Neuronal stem cell (in vitro differentiated cells): Measurements from ENCODE around the gene EME1.

Source experiments
- DNase-seq: peaks from one replicate; pipeline ENCODE4 v3.0.0-alpha.2; 2013; ENCODE audit warnings: low spot score
- H2AFZ ChIP-seq: one replicate; pipeline ENCODE4 v1.6.1; 2013; ENCODE audit warnings: mild to moderate bottlenecking, low read length, inconsistent platforms
- H2AK5ac ChIP-seq: 2 replicates; pipeline ENCODE4 v1.6.1; 2013; ENCODE audit warnings: low read depth, mild to moderate bottlenecking, inconsistent platforms, low read length, moderate library complexity, mixed read lengths
- H2BK120ac ChIP-seq: 2 replicates; pipeline ENCODE4 v1.6.1; 2013; ENCODE audit warnings: low read depth, mild to moderate bottlenecking, inconsistent platforms, low read length, moderate library complexity, mixed read lengths
- H2BK12ac ChIP-seq: one replicate; pipeline ENCODE4 v1.6.1; 2013; ENCODE audit warnings: low read length, inconsistent platforms
- H2BK15ac ChIP-seq: 2 replicates; pipeline ENCODE4 v1.6.1; 2013; ENCODE audit warnings: mild to moderate bottlenecking, low read length, inconsistent platforms, mixed read lengths
- H2BK5ac ChIP-seq: one replicate; pipeline ENCODE4 v1.6.1; 2013; ENCODE audit warnings: inconsistent platforms, mild to moderate bottlenecking, low read length, moderate library complexity
- H3K14ac ChIP-seq: one replicate; pipeline ENCODE4 v1.6.1; 2013; ENCODE audit warnings: low read length, inconsistent platforms
- H3K18ac ChIP-seq: 2 replicates; pipeline ENCODE4 v1.6.1; 2013; ENCODE audit warnings: low read length, inconsistent platforms
- H3K23ac ChIP-seq: 2 replicates; pipeline ENCODE4 v1.6.1; 2013; ENCODE audit warnings: low read depth, mild to moderate bottlenecking, mixed read lengths, low read length, inconsistent platforms; ENCODE audit not compliant: poor library complexity
- H3K27ac ChIP-seq: replicated peaks from 3 replicates; pipeline ENCODE4 v1.5.1; 2013; ENCODE audit warnings: low read length, inconsistent platforms
- H3K27me3 ChIP-seq, 3 experiments: 2 replicates each; pipeline ENCODE4 v1.6.1; 2013; ENCODE audit warnings: low read length in 3 of 3, mild to moderate bottlenecking in 2 of 3, inconsistent platforms in 1 of 3, low read depth in 1 of 3, mixed read lengths in 1 of 3, moderate library complexity in 1 of 3; ENCODE audit not compliant: control insufficient read depth in 3 of 3, insufficient read depth in 3 of 3
- H3K36me3 ChIP-seq, 2 donors: replicated peaks in 1 of 2; 2 replicates each; pipeline ENCODE4 v1.6.1; 2013; ENCODE audit warnings: low read length in 2 of 2; ENCODE audit not compliant: control insufficient read depth in 2 of 2, insufficient read depth in 2 of 2
- H3K4ac ChIP-seq: 2 replicates; pipeline ENCODE4 v1.6.1; 2013; ENCODE audit warnings: inconsistent platforms, mild to moderate bottlenecking, low read length, moderate library complexity
- H3K4me1 ChIP-seq, 2 donors: 1 replicate in 1 of 2; 2 replicates in 1 of 2; pipeline ENCODE4 v1.6.1; 2013; ENCODE audit warnings: low read length in 2 of 2, low read depth in 1 of 2; ENCODE audit not compliant: control insufficient read depth in 2 of 2, insufficient read depth in 1 of 2
- H3K4me2 ChIP-seq: one replicate; pipeline ENCODE4 v1.6.1; 2013; ENCODE audit warnings: mild to moderate bottlenecking, low read length, inconsistent platforms; ENCODE audit not compliant: insufficient read depth, poor library complexity, severe bottlenecking
- H3K4me3 ChIP-seq, 2 donors: 2 replicates each; pipeline ENCODE4 v1.5.1; 2013; ENCODE audit warnings: low read length in 2 of 2, mild to moderate bottlenecking in 2 of 2, inconsistent platforms in 1 of 2, moderate library complexity in 1 of 2
- H3K79me1 ChIP-seq: one replicate; pipeline ENCODE4 v1.6.1; 2013; ENCODE audit warnings: low read depth, mild to moderate bottlenecking, inconsistent platforms, low read length, moderate library complexity
- H3K9ac ChIP-seq: one replicate; pipeline ENCODE4 v1.6.1; 2013; ENCODE audit warnings: mild to moderate bottlenecking, low read depth, low read length, inconsistent platforms; ENCODE audit not compliant: poor library complexity
- H3K9me3 ChIP-seq, 2 donors: replicated peaks in 1 of 2; 2 replicates each; pipeline versions ENCODE3 to v1.6.1; 2013; ENCODE audit warnings: low read length in 2 of 2, mild to moderate bottlenecking in 2 of 2, inconsistent platforms in 1 of 2, low read depth in 1 of 2, mixed read lengths in 1 of 2, moderate library complexity in 1 of 2; ENCODE audit not compliant: control insufficient read depth in 2 of 2, insufficient read depth in 1 of 2
- H4K8ac ChIP-seq: one replicate; pipeline ENCODE4 v1.6.1; 2013; ENCODE audit warnings: low read depth, mild to moderate bottlenecking, inconsistent platforms, low read length, moderate library complexity
- H4K91ac ChIP-seq: one replicate; pipeline ENCODE4 v1.6.1; 2013; ENCODE audit warnings: low read length, low read depth, mild to moderate bottlenecking, inconsistent platforms; ENCODE audit not compliant: poor library complexity
- WGBS, 2 donors: extraction: QIAGEN DNeasy Blood & Tissue Kit; methylation state at CpG; one replicate each; pipeline ENCODE4 v1.1.7; 2013; ENCODE audit warnings: missing lambda C conversion rate in 2 of 2, mixed read lengths in 1 of 2; ENCODE audit not compliant: insufficient read length in 2 of 2, insufficient replicate concordance in 1 of 2; ENCODE audit errors: extremely low coverage in 2 of 2; 5-methylcytosine and 5-hydroxymethylcytosine counted together

The EME1 gene

GRCh38 chr17:50346313-50347116, 26.5 kb upstream of the EME1 start:
- Histone ChIP-seq H3K23ac (peak overlapping the region; percentile 98), H3K79me1 (peaks cover 10% of the 10 kb centered on the region), H3K27ac (peak overlapping the region; percentile 71), H2AK5ac (peak overlapping the region; percentile 88), H3K27me3 (peaks cover 0 to 18% (median 8%) of the 10 kb centered on the region in 3 experiments), H3K18ac (peak overlapping the region; percentile 99), H2BK120ac (peak overlapping the region; percentile 51), H3K4me1 (peaks cover 15 to 21% of the 10 kb centered on the region in 2 donors), H2BK15ac (peak overlapping the region; percentile 50), H4K8ac (no peak overlapping the region), H3K36me3 (peaks cover 2% of the 10 kb centered on the region in 2 donors), H2BK12ac (peak overlapping the region; percentile 96), H3K4ac (peak overlapping the region; percentile 96), H3K14ac (peak overlapping the region; percentile 98), H3K4me3 (peak overlapping the region; percentile 98 to 99), H3K9ac (peak overlapping the region; percentile 96), H2AFZ (peak overlapping the region; percentile 99), H3K9me3 (peaks cover 0 to 2% of the 10 kb centered on the region in 2 donors), H4K91ac (no peak overlapping the region), H3K4me2 (peak overlapping the region; percentile 92), H2BK5ac (peak overlapping the region; percentile 88)
- no peak for DNase-seq
- WGBS, 2 donors, result no CpG with 5 or more reads among the region's 57 CpGs

- H2AK5ac ChIP-seq, result peak overlapping the region; percentile 88
- H2BK5ac ChIP-seq, result peak overlapping the region; percentile 88
- peak overlapping the region; percentile 99 for H3K18ac ChIP-seq
- peak overlapping the region; percentile 96 for H2BK12ac ChIP-seq
- H3K4me2 ChIP-seq, result peak overlapping the region; percentile 92
- H3K36me3 ChIP-seq, result peaks cover 6 to 9% of the 10 kb centered on the region in 2 donors
- no peak overlapping the region for H3K14ac ChIP-seq
- peaks cover 0 to 2% of the 10 kb centered on the region in 2 donors for H3K9me3 ChIP-seq
- peaks cover 15 to 21% of the 10 kb centered on the region in 2 donors for H3K4me1 ChIP-seq
- peak overlapping the region; percentile 96 for H3K9ac ChIP-seq
- H2BK15ac ChIP-seq, result peak overlapping the region; percentile 50
- no peak overlapping the region for H2BK120ac ChIP-seq
- no peak for DNase-seq
- H4K8ac ChIP-seq, result no peak overlapping the region
- no CpG with 5 or more reads among the region's 17 CpGs for WGBS, 2 donors
- peak overlapping the region; percentile 98 for H3K23ac ChIP-seq
- peaks cover 12% of the 10 kb centered on the region for H3K79me1 ChIP-seq
- H3K27ac ChIP-seq, result no peak overlapping the region
- H4K91ac ChIP-seq, result no peak overlapping the region
- H3K4me3 ChIP-seq, result peak overlapping the region; percentile 98 to 99
- H2AFZ ChIP-seq, result peak overlapping the region; percentile 99
- H3K4ac ChIP-seq, result peak overlapping the region; percentile 29
- H3K27me3 ChIP-seq, result peaks cover 0 to 18% (median 8%) of the 10 kb centered on the region in 3 experiments
These were observed 25.7 kb upstream of the EME1 start for GRCh38 chr17:50347117-50347893.

GRCh38 chr17:50347894-50348291, 25.1 kb upstream of the EME1 start:
- Histone ChIP-seq H3K14ac (no peak overlapping the region), H4K8ac (no peak overlapping the region), H2BK120ac (no peak overlapping the region), H3K36me3 (peaks cover 7 to 15% of the 10 kb centered on the region in 2 donors), H3K27ac (no peak overlapping the region), H2BK15ac (no peak overlapping the region), H3K4me1 (peaks cover 15 to 21% of the 10 kb centered on the region in 2 donors), H3K9ac (no peak overlapping the region), H2BK12ac (no peak overlapping the region), H3K27me3 (peaks cover 0 to 16% (median 8%) of the 10 kb centered on the region in 3 experiments), H4K91ac (no peak overlapping the region), H3K4me2 (no peak overlapping the region), H2AK5ac (no peak overlapping the region), H2BK5ac (no peak overlapping the region), H3K23ac (no peak overlapping the region), H3K4ac (no peak overlapping the region), H3K4me3 (peak overlapping the region in 1 of 2 donors; percentile 99), H3K9me3 (peaks cover 0 to 2% of the 10 kb centered on the region in 2 donors), H2AFZ (no peak overlapping the region), H3K79me1 (peaks cover 12% of the 10 kb centered on the region), H3K18ac (no peak overlapping the region)
- no CpG with 5 or more reads among the region's 3 CpGs for WGBS, 2 donors
- no peak for DNase-seq
